Hindlimb muscle (tissue), 1 donor: ENCODE data around the gene TMCC1. TPM values are rescaled to one million over a fixed set of nuclear protein-coding genes. Genes with fewer than 3 reads are reported as not detected.

Experiments
- polyA plus RNA-seq: library from polyadenylated mRNA; unstranded; fragments of 120-200 nt; gene quantifications from one replicate; pipeline ENCODE4 v1.2.1, GENCODE V29; 2013; ENCODE audit not compliant: insufficient read length

Gene TMCC1
- polyA plus RNA-seq, 1 donor: 39.1 TPM

Other genes starting within 250 kb of the TMCC1 start
- gene TRH, start 81.0 kb upstream of the TMCC1 start, polyA plus RNA-seq: not detected
- gene ALG1L2, start 188.1 kb upstream of the TMCC1 start, polyA plus RNA-seq: 1.7 TPM